ENCODE measurements around the gene C22orf39. TPM values are rescaled to one million over a fixed set of nuclear protein-coding genes. Genes with fewer than 3 reads are reported as not detected.

Gene C22orf39
- polyA plus RNA-seq, 2 of the 4 experiments (the other 2 are of a cell fraction): 19.4 to 19.5 TPM

DNA sequence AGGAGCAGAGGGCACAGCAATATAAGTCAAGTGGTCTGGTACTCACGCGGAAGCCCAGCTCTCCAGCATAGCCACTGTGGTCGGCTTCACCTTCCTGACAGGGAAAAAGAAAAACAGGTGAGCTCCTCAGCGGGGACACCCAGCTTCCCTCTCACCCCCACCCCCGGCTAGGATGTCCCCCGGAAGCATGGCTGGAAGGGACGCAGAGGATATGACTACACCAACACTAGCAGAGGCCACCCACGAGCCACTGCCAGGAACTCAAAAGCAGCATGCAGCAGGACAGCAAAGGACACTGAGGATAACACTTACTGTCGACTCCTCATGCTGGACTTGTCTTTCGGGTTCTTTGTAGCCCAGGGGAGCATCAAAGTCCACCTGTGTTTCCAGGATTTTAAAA lies 9.0 kb upstream of the C22orf39 start:
- CTCF ChIA-PET: interaction anchor here (0.9 kb wide), 1 partner anchor 11 kb away, joined by 3 read pairs; no protein-coding TSS in a partner anchor
- FAIRE-seq (no peak), DNase-seq (ENCODE audit: low read depth in 1 of 2, low spot score in 1 of 2) (no peak), ATAC-seq (no peak)
- no peaks in the 10 kb centered on the region for H3K9me3 ChIP-seq
- no peak overlapping the region for H3K27ac ChIP-seq
- H3K4me2 ChIP-seq: no peak overlapping the region
- POLR2A ChIA-PET: no interaction called here
- H3K4me3 ChIP-seq: no peak overlapping the region
- H3K4me1 ChIP-seq: no peaks in the 10 kb centered on the region
- WGBS (ENCODE audit: missing lambda C conversion rate): 94% methylated on average over 8 of the region's 10 CpGs
- TF ChIP-seq KDM5A (IDR thresholded peaks at IDR 0.05) (no peak), NPAS2 (CRISPR knock-in tag; IDR thresholded peaks at IDR 0.05; ENCODE audit: borderline replicate concordance) (no peak), MAFK (IDR thresholded peaks at IDR 0.05; ENCODE audit: partially characterized antibody) (no peak)
- TF ChIP-seq, protein P1, sequence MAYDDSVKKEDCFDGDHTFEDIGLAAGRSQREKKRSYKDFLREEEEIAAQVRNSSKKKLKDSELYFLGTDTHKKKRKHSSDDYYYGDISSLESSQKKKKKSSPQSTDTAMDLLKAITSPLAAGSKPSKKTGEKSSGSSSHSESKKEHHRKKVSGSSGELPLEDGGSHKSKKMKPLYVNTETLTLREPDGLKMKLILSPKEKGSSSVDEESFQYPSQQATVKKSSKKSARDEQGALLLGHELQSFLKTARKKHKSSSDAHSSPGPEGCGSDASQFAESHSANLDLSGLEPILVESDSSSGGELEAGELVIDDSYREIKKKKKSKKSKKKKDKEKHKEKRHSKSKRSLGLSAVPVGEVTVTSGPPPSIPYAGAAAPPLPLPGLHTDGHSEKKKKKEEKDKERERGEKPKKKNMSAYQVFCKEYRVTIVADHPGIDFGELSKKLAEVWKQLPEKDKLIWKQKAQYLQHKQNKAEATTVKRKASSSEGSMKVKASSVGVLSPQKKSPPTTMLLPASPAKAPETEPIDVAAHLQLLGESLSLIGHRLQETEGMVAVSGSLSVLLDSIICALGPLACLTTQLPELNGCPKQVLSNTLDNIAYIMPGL (CRISPR knock-in tag; IDR thresholded peaks at IDR 0.05; ENCODE audit: borderline replicate concordance): no peak

- Histone ChIP-seq H3K4me2 (no peak overlapping the region), H3K4me3 (no peak overlapping the region), H3K9me3 (no peaks in the 10 kb centered on the region), H3K27ac (no peak overlapping the region), H3K4me1 (no peaks in the 10 kb centered on the region)
- no peak for TF ChIP-seq PHF8 (IDR thresholded peaks at IDR 0.05; ENCODE audit: borderline replicate concordance, low read depth)
- TF ChIP-seq MAFK (IDR thresholded peaks at IDR 0.05; ENCODE audit: partially characterized antibody): no peak
- TF ChIP-seq EP300 (IDR thresholded peaks at IDR 0.05): no peak
- no peak for TF ChIP-seq HES2 (IDR thresholded peaks at IDR 0.05)
- TF ChIP-seq ZNF302 (CRISPR knock-in tag; IDR thresholded peaks at IDR 0.05): no peak
- no peak for TF ChIP-seq CEBPB (IDR thresholded peaks at IDR 0.05)
- TF ChIP-seq USF2 (IDR thresholded peaks at IDR 0.05): no peak
- no peak for TF ChIP-seq RFX5 (IDR thresholded peaks at IDR 0.05)
- no peak for TF ChIP-seq NPAS2 (CRISPR knock-in tag; IDR thresholded peaks at IDR 0.05; ENCODE audit: borderline replicate concordance)
- CTCF ChIA-PET: interaction anchor here (0.9 to 1.2 kb wide), 2 partner anchors 10 to 174 kb away, joined by 3 read pairs; no protein-coding TSS in a partner anchor
- WGBS (ENCODE audit: missing lambda C conversion rate): 30% methylated on average over 2 of the region's 4 CpGs
- ATAC-seq (no peak), FAIRE-seq (no peak), DNase-seq (ENCODE audit: low read depth in 1 of 2, low spot score in 1 of 2) (no peak)
- POLR2A ChIA-PET: no interaction called here
Measured at GRCh38 chr22:19455585-19456370, 8.3 kb upstream of the C22orf39 start.

- Histone ChIP-seq H3K27ac (no peak overlapping the region), H3K9me3 (no peaks in the 10 kb centered on the region), H3K4me3 (no peak overlapping the region), H3K4me1 (no peaks in the 10 kb centered on the region), H3K4me2 (no peak overlapping the region)
- DNase-seq (ENCODE audit: low read depth in 1 of 2, low spot score in 1 of 2) (no peak), ATAC-seq (no peak), FAIRE-seq (no peak)
- 86% methylated on average over 2 of the region's 2 CpGs for WGBS (ENCODE audit: missing lambda C conversion rate)
- POLR2A ChIA-PET: no interaction called here
- TF ChIP-seq NFE2L2 (conservative IDR thresholded peaks at IDR 0.05; ENCODE audit: low read length) (no peak), ESRRA (IDR thresholded peaks at IDR 0.05; ENCODE audit: borderline replicate concordance, low read length) (no peak), ZC3H11A (IDR thresholded peaks at IDR 0.05) (no peak), RARB (CRISPR knock-in tag; IDR thresholded peaks at IDR 0.05) (no peak), ZSCAN20 (CRISPR knock-in tag; IDR thresholded peaks at IDR 0.05) (no peak), USF2 (IDR thresholded peaks at IDR 0.05) (no peak), CHD4 (IDR thresholded peaks at IDR 0.05; ENCODE audit: borderline replicate concordance) (no peak), CEBPB (IDR thresholded peaks at IDR 0.05) (no peak)
- CTCF ChIA-PET: interaction anchor here (1.2 kb wide), 1 partner anchor 175 kb away, joined by 3 read pairs; no protein-coding TSS in a partner anchor
Measured at GRCh38 chr22:19455033-19455432, 7.5 kb upstream of the C22orf39 start.
